Frontal cortex (tissue), 4 donors: ENCODE measurements around the gene PLD4. TPM values are rescaled to one million over a fixed set of nuclear protein-coding genes. Genes with fewer than 3 reads are reported as not detected.
"Not testable (repeated sequence)": the region's sequence is repeated elsewhere in the genome, so short reads cannot be mapped to it uniquely, and the experiment has no call there.

Experiments used
- DNase-seq, 2 donors: peaks; one replicate each; pipeline ENCODE4 v3.0.0; 2012; ENCODE audit warnings: low spot score in 2 of 2
- FAIRE-seq: peaks from 2 replicates; lab custom pipeline; 2012; peaks lifted over from hg19 to GRCh38; lab: Jason Lieb, UNC
- total RNA-seq: library from RNA; depleted of rRNA; stranded (reverse); fragments of >200 nt; gene quantifications from one replicate; pipeline ENCODE4 v1.2.3, GENCODE V29; 2014
- donor health status: control.
- donor health status: control.
- donor health status: control.

Gene PLD4
- total RNA-seq, 1 donor from 2014 or later = 3.7 TPM

GRCh38 chr14:104885031-104885972, 39.4 kb upstream of the PLD4 start:
- no peak for DNase-seq
- FAIRE-seq = no peak

GRCh38 chr14:104885973-104886689, 38.5 kb upstream of the PLD4 start:
- DNase-seq (no peak), FAIRE-seq (no peak)

GRCh38 chr14:104886690-104887622, 37.7 kb upstream of the PLD4 start:
- DNase-seq (no peak), FAIRE-seq (no peak)

- FAIRE-seq = no peak
- DNase-seq = no peak
Measured at GRCh38 chr14:104887623-104888488, 36.8 kb upstream of the PLD4 start.

- FAIRE-seq (no peak), DNase-seq (no peak)
Measured at GRCh38 chr14:104888489-104889374, 35.9 kb upstream of the PLD4 start.

- no peak for FAIRE-seq
- no peak for DNase-seq
Measured at GRCh38 chr14:104889375-104889757, 35.3 kb upstream of the PLD4 start.

- not testable (repeated sequence) for DNase-seq, FAIRE-seq
Measured at GRCh38 chr14:104890292-104890691, 34.4 kb upstream of the PLD4 start.

- FAIRE-seq (no peak), DNase-seq (no peak)
Measured at GRCh38 chr14:104891121-104891551, 33.5 kb upstream of the PLD4 start.

- no peak for DNase-seq
- FAIRE-seq = no peak
Measured at GRCh38 chr14:104891664-104892530, 32.8 kb upstream of the PLD4 start.

GRCh38 chr14:104892531-104893434, 31.9 kb upstream of the PLD4 start:
- DNase-seq (no peak), FAIRE-seq (no peak)

- FAIRE-seq (no peak), DNase-seq (no peak)
Measured at GRCh38 chr14:104893435-104894207, 31.1 kb upstream of the PLD4 start.

- no peak for FAIRE-seq
- no peak for DNase-seq
Measured at GRCh38 chr14:104894331-104895206, 30.1 kb upstream of the PLD4 start.

GRCh38 chr14:104895207-104895785, 29.4 kb upstream of the PLD4 start:
- DNase-seq (no peak), FAIRE-seq (no peak)
